HG03196 (cell line): Measurements from ENCODE around the gene ILF3.
A peak's percentile ranks its signal among the peaks of the same experiment; 100 is the strongest.

Experiments
- ATAC-seq: cut with Tn5 transposase; IDR thresholded peaks from one replicate; pipeline ENCODE4 v1.9.1; 2021; ENCODE audit not compliant: unreplicated experiment

The ILF3 gene

DNA sequence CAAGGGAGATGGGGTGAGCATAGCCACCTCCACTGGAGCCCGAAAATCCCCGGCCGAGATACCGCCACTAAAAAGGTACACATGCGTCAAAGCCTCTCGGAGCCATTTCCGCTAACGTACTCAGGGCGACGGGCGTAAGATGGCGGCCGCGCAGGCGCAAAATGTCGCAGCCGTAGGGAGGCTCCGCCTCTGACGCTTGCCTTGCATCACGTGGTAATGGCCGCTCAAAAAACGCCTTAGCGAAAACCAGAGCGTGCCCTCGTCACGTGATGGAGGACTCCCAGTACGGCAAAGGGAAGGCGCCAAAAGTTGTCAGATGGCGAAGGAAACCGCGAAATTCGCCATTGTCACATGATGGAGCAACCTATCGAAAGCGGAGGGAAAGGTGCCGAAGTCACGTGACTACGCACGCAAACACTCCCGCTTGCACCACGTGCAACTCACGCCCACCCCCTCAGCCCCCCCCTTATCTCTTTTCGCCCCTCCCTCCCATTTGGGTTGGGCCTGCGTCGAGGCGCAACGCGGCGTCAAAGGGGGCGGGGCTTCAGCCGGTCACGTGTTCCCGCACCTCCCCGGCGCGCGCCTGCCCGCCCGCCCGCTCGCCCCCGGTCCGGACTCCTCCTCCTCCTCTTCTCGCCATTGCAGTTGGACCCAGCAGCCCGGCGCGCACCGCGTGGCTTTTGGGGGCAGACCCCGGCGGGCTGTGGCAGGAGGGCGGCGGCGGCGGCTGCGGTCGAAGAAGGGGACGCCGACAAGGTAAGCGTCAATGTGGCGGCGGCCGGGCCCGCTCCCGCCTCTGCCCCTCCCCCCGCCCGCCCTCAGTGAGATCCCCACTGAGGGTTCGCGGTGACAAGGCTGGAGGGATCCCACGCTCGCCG, at the start of gene ILF3:
TSS of gene ILF3 (plus strand) at position 615 of the 878 bp plus-strand sequence. CDS start 16,260 bp downstream, outside the sequence.
- peak; percentile 73 for ATAC-seq

DNA sequence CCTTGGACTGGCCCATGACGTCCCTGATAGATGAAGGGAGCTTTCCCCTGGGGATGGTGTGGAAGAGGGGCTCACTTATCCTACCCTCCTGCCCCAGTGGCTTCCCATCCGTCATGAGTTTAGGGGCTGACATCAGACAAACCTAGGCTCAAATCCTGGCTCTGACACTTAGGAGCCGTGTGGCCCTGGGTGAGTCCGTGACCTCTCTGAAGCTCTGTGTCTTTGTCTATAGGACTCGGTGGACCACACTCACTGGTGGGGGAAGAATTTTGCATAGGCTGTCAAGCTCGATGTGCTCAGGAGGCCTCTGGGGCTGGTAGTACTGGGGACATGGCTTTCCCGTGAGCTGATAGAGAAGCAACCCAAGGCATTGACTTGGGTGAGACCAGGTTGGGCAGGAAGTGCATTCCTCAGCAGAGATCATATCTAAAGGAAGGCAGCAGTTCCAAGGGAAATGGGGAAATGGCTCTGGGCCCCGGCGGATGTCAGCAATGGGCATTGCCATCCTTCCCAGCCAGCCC, 49.6 kb upstream of the ILF3 start:
- no peak for ATAC-seq

DNA sequence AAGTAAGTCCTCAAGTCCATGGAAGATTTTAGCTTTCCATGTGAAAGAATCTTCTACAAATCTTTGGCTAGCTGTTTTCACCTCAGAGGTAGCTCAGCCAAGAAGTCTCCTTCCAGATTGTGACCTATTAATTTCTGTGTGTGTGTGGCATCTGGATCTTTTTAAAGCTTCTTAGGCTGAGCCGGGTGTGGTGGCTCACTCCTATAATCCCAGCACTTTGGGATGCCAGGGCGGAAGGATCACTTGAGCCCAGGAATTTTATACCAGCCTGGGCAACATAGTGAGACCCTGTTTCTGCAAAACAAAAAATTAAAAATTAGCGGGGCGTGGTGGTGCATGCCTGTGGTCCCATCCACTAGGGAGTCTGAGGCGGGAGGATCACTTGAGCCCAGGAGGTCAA, 42.2 kb upstream of the ILF3 start:
- no peak for ATAC-seq

DNA sequence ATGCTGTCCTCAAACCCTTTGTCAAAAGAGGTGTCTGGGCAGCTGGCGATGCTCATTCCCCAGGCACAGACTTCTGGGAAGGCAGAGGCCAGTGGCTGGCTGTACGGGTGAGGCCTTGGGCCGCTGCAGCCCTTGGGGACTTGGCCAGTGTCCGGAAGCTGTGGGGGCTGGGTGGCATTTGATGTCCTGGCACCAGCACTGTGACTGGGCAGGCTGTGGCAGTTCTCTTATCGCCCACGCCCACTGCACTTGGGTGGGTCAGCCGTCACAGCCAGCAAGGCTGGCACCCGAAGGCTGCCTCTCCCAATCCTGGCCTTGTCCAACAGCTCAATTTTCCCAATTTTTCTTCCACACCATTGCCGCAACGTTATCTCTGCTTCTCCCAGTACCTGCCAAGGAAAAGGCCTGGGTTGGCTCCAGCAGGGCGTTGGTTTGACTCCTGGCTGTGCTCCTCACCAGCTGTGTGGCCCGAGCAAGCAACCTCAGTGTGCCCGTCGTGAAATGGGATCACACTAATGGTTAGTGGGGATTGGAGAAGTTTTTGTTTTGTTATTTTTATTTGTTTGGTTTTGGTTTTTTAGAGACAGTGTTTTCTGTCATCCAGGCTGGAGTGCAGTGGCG, 41.5 kb upstream of the ILF3 start:
- no peak for ATAC-seq

DNA sequence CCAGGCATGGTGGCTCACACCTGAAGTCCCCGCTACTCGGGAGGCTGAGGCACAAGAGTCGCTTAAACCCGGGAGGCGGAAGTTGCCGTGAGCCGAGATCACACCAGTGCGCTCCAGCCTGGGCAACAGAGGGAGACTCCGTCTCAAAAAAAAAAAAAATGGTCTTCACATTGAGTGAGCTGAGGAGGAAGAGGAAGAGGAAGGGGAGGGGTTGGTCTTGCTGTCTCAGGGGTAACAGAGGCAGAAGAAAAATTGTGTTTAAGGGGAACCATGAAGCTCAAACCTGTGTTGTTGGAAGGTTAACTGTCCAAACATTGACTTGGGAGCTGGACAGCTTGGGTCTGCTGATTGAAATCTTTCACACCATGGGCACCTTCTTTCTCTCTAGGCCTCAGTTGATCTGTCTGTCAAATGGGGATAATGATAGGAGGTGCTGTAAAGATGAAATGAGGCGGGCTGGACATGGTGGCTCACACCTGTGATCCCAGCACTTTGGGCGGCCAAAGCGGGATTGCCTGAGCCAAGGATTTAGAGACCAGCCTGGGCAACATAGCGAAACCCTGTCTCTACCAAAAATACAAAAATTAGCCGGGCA, 38.6 kb upstream of the ILF3 start:
- ATAC-seq: no peak

DNA sequence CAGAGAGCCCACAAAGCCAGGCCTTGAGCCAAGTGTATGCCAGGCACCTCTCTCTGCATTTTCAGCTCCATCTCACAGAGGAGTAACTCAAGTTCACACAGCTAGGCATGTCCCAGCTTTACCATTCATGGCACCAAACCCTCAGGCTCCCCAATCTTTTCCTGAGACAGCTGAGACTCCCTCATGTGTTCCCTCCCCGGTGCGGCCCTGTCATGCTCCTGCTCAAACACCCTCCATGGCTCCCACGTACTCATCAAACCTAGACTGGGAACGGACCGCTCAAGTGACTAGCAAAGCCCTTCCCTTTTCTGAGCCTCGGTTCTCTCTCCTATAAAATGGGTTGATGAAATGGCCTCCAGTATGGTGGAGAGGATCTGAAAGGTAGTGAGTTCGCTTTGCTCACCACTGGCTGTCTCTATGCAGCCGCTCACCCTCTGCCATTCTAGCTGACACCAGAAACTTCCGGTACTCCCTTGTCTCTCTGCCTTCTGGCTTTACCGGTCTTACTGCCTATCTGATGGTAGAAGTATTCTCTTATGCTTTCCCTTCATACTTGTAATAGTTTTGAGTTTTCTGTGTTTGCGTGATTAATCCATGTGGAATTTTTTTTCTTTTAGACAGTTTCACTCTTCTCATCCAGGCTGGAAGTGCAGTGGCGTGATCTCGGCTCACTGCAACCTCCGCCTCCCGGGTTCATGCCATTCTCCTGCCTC, 36.6 kb upstream of the ILF3 start:
- ATAC-seq: no peak

DNA sequence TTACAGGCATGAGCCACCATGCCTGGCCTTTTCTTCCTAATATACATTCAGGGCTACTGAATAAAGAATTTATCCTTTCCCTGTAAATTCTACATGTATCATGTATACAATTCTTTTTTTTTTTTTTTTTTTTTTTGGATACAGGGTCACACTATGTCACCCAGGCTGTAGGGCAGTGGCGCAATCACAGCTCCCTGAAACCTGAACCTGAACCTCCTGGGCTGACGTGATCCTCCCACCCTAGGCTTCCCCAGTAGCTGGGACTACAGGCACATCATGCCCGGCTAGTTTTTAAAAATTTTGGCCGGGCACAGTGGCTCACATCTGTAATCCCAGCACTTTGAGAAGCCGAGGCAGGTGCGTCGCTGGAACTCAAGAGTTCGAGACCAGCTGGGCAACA, 35.3 kb upstream of the ILF3 start:
- ATAC-seq: no peak

DNA sequence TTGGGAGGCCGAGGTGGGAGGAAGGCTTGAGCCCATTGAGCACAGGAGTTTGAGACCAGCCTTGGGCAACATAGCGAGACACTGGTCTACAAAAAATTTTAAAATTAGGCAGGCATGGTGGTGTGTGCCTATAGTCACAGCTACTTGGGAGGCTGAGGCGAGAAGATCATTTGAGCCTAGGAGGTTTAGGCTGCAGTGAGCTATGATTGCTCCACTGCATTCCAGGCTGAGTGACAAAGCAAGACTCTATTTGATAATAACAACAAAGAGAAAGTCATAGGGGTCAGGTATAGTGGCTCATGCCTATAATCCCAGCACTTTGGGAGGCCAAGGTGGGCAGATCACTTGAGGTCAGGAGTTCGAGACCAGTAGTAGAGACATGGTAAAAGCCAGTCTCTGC, 33.4 kb upstream of the ILF3 start:
- ATAC-seq: no peak

DNA sequence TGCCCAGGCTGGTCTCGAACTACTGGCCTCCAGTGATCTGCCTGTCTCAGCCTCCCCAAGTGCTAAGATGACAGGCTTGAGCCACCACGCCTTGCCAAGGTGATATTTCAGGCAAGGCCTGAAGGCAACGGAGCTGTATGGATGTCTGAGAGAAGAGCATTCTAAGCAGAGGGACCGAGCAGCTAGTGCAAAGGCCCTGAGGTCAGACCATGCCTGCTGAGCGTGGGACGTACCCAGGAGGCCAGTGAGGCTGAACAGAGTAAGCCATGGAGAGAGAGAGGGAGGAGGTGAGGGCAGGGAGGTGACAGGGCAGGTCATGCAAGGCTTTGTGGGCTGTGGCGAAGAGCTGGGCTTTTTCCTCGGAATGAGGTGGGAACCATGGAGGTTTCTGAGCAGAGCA, 32.2 kb upstream of the ILF3 start:
- no peak for ATAC-seq

DNA sequence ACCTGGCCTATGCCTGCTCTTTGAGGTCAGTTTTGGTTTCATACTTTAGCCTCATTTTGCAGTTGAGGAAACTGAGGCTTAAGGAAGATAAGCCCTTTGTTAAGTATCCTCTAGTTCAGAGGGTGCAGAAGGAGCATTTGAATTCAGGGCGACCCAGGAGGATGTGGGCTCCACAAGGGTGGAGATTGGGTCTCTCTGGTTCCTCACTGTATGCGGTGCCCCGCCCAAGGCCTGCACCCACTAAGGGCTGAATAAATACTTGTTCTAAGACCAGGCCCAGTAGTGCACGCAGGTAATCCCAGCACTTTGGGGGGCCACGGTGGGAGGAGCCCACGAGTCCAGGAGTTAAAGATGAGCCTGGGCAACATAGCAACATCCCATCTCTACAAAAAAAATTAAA, 29.6 kb upstream of the ILF3 start:
- ATAC-seq: no peak

DNA sequence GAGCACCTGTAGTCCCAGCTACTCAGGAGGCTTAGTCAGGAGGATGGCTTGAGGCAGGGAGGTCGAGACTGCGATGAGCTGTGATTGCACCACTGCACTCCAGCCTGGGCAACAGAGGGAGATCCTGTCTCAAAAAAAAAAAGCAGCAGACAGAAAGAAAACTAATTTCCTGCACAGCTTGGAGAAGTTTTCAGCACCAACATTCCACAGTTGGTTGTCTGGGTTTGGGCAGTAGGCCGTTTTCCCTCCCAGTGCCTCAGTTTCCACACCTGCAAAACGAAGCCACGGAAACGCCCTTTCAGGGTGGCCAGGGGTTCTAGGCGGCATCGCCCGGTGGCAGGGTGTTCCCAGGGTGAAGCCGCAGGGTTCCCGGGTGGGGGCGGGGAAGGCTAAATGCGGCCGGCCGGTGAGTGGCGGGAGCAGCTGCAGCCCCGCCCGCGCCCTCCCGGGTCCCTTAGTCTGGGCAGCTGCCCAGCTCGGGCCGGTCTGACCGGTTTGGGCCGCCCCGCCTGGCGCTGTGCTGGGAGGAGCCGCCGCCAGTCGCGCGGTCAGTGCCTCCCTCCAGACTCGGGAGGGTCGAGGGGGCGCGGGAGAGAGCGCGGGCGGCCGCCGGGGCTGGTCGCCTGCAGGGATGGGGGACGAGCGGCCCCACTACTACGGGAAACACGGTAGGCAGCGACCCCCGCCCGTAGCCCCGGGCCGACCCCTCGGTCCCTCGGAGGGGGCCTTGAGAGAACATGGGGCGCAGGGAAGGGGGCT, 29.0 kb upstream of the ILF3 start, which contains the start of gene SLC44A2:
TSS of gene SLC44A2 (plus strand) at position 551 of the 759 bp plus-strand sequence. CDS start at position 632, 81 bp downstream.
- ATAC-seq: no peak

DNA sequence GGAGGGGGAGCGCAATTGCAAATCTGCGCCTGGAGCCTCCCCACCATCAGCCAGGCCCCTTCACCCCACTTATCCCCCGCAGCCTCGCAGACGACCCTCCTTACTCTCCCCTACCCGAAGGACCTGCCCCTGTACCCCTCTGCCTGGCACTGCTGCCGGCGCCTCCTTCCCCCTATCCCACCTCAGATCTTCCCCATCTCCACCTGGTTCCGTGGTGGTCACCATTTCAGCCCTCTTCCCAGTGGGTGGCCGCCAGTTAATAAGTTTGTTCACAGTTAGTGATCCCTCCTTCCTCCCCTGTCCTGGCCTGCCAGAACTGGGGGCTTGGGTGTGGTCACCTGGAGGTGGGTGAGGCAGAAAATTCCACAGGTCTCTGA, 28.4 kb upstream of the ILF3 start:
- ATAC-seq: no peak

DNA sequence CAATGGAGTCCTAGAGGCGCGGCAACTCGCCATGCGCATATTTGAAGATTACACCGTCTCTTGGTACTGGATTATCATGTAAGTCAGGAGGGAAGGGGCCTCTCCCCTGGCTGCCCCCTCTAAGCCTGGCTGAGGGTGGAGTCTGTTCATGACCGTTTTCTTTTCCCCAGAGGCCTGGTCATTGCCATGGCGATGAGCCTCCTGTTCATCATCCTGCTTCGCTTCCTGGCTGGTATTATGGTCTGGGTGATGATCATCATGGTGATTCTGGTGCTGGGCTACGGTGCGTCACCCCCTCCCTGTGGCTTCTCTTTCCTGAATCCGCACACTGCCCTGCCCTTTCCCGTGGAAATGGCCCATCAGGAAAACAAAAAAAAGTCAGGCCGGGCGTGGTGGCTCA, 22.3 kb upstream of the ILF3 start:
- ATAC-seq: no peak

DNA sequence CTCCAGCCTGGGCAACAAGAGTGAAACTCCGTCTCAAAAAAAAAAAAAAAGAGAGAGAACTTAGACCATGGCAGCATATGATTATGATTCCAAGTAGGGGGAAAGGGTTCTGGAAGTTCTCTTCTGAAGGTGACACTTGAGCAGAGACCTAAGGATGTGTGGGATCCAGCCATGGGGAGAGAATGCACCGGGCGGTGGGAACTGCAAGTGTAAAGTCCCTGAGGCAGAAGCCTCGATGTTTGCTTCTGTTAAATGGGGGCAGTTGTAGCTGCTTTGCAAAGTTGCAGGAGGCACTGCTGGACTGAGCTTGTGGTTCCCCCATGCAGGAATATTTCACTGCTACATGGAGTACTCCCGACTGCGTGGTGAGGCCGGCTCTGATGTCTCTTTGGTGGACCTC, 19.7 kb upstream of the ILF3 start:
- ATAC-seq: no peak

DNA sequence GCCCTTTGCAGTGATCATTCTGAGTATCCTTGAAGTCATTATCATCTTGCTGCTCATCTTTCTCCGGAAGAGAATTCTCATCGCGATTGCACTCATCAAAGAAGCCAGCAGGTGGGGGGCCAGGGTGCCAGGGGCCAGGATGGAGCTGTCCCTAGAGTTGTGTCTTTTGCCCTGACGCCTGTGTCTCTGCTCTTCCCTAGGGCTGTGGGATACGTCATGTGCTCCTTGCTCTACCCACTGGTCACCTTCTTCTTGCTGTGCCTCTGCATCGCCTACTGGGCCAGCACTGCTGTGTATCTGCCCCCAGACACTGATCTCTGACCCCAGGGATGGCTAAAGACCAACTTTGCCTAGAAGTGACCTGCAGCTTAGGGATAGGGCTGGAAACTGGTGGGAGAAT, 19.2 kb upstream of the ILF3 start:
- no peak for ATAC-seq

DNA sequence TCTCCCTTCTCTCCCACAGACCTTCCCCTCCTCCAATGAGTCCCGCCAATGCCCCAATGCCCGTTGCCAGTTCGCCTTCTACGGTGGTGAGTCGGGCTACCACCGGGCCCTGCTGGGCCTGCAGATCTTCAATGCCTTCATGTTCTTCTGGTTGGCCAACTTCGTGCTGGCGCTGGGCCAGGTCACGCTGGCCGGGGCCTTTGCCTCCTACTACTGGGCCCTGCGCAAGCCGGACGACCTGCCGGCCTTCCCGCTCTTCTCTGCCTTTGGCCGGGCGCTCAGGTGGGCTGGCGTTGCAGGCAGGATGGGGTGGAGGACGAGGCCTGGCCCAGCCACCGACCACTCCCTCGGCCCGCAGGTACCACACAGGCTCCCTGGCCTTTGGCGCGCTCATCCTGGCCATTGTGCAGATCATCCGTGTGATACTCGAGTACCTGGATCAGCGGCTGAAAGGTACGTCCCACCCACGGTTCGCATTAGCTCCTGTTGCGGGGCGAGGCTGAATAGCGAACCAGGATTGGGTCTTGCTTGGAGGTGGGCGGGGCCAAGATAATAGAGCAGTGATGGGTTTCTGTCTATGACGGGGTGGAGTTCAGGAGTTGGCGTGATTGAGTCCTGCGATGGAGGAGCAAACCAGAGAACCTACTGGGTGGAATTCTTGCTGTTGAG, 17.7 kb upstream of the ILF3 start:
- ATAC-seq: no peak

DNA sequence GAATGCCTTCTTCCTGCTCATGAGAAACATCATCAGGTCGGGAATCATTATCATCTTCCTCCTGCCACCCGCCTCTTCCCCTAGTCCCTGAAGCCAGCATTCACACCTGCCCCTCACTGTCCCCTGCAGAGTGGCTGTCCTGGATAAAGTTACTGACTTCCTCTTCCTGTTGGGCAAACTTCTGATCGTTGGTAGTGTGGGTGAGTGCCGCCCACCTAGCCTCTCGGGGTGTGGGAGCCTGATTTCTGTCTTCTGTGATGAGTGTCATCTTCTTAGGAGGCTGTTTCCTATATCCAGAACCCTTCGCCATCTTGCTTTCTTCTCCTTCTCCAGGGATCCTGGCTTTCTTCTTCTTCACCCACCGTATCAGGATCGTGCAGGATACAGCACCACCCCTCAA, 16.3 kb upstream of the ILF3 start:
- no peak for ATAC-seq

DNA sequence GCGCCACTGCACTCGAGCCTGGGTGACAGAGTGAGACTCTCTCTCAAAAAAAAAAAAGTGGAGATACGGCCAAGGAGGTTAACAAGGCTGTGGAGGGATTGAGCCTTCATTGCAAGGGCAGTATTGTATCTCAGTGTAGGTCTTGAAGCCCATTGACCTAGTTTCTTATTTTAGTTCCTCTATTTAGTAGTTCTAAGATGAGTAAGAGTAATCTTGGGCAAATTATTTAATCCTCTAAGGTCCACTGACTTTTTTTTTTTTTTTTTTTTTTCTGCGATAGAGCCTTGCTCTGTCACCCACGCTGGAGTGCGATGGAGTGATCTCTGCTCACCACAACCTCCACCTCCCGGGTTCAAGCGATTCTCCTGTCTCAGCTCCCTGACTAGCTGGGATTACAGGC, 14.3 kb upstream of the ILF3 start:
- no peak for ATAC-seq

DNA sequence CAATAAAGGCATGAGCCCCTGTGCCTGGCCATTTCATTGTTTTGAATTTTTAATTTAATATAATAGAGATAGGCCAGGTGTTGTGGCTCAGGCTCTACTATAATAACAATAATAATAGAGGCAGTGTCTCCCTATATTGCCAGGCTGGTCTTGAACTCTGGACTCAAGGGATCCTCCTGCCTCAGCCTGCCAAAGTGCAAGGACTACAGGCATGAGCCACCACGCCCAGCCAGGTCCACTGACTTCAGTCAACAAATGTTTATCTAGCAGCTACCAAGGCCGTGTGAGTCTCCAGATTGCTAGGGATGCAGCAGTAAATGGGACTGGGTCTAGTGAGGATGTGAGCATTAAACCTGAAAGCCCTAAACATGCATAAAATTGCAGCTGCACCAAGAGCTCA, 13.8 kb upstream of the ILF3 start:
- ATAC-seq: no peak

DNA sequence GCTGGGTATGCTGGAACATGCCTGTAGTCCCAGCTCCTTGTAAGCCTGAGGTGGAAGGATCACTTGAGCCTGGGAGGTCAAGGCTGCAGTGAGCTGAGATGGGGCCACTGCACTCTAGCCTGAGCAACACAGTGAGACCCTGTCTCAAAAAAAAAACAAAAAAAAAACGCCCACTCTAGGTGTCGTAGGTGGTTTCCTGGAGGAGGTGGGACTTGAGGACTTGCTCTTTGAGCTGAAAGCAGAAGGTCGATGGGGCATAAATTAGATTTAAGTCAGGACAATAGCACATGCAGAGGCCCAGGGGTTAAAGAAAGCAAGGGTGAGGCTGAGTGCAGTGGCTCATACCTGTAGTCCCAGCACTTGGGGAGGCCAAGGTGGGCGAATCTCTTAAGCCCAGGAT, 12.9 kb upstream of the ILF3 start:
- ATAC-seq: no peak
